Endothelial cell of umbilical vein (primary cell): ENCODE results near the gene PRPF19. TPM values are rescaled to one million over a fixed set of nuclear protein-coding genes. Genes with fewer than 3 reads are reported as not detected.

Source experiments
- BruUV-seq: library from RNA; stranded (reverse); fragments of 400-500 nt; replicated peaks from 2 replicates; lab custom pipeline; 2021; lab: Mats Ljungman, UMichigan
- CTCF ChIA-PET: fragments of 300-600, 350-600 bp; sonication (Branson Sonifier 250); formaldehyde crosslinking; loops from one replicate; lab custom pipeline; 2021; ENCODE audit warnings: antibody characterized with exemption, inconsistent platforms; lab: Charles Lee
- POLR2A ChIA-PET: fragments of 300-600, 350-600 bp; sonication (Branson Sonifier 250); formaldehyde crosslinking; loops from one replicate; lab custom pipeline; 2021; ENCODE audit warnings: antibody characterized with exemption, inconsistent platforms; lab: Charles Lee
- DNase-seq: peaks from one replicate; pipeline ENCODE4 v3.0.0-alpha.2; 2011; ENCODE audit warnings: low read depth, low spot score
- FAIRE-seq: peaks from 2 replicates; lab custom pipeline; 2011; peaks lifted over from hg19 to GRCh38; lab: Jason Lieb, UNC
- H2AFZ ChIP-seq: 2 replicates; pipeline ENCODE4 v1.6.0; 2012; ENCODE audit warnings: low read depth, low read length, control low read depth, inconsistent platforms
- H3K27ac ChIP-seq: 2 replicates; pipeline ENCODE4 v1.5.1; 2011; ENCODE audit warnings: low read depth, mild to moderate bottlenecking, control low read depth, low read length, moderate library complexity; ENCODE audit not compliant: insufficient read depth
- H3K27me3 ChIP-seq, 2 experiments: 2 replicates each; pipeline versions ENCODE4 v1.6.0 to v1.6.1; 2011; ENCODE audit warnings: low read length in 2 of 2, mixed read lengths in 1 of 2; ENCODE audit not compliant: control insufficient read depth in 2 of 2, insufficient read depth in 2 of 2
- H3K36me3 ChIP-seq, 2 experiments: 2 replicates in 1 of 2; 3 replicates in 1 of 2; pipeline ENCODE4 v1.5.1; 2011; ENCODE audit warnings: low read length in 2 of 2, mild to moderate bottlenecking in 1 of 2, moderate library complexity in 1 of 2; ENCODE audit not compliant: control insufficient read depth in 2 of 2, insufficient read depth in 2 of 2; ENCODE audit errors: extremely low read depth in 1 of 2
- H3K4me1 ChIP-seq: 3 replicates; pipeline ENCODE4 v1.5.1; 2011; ENCODE audit warnings: mild to moderate bottlenecking, low read length; ENCODE audit not compliant: control insufficient read depth, insufficient read depth; ENCODE audit errors: extremely low read depth
- H3K4me2 ChIP-seq: 2 replicates; pipeline ENCODE4 v1.6.1; 2011; ENCODE audit warnings: low read length, control low read depth, mixed read lengths; ENCODE audit not compliant: insufficient read depth
- H3K4me3 ChIP-seq, 3 experiments: fragments of 200-600 bp in 1 of 3; sonication (generic), shearing (Covaris generic) in 1 of 3; replicated peaks in 1 of 3; 2 replicates each; pipeline ENCODE4 v1.5.1; 2011 to 2016; ENCODE audit warnings: control low read depth in 3 of 3, low read length in 3 of 3, mild to moderate bottlenecking in 2 of 3, inconsistent platforms in 1 of 3, low read depth in 1 of 3, moderate library complexity in 1 of 3; ENCODE audit not compliant: insufficient read depth in 1 of 3
- H3K79me2 ChIP-seq: 2 replicates; pipeline ENCODE4 v1.6.0; 2012; ENCODE audit warnings: low read length, inconsistent platforms; ENCODE audit not compliant: control insufficient read depth, insufficient read depth
- H3K9ac ChIP-seq: replicated peaks from 2 replicates; pipeline ENCODE3; 2011; ENCODE audit warnings: low read length, control low read depth; ENCODE audit not compliant: insufficient read depth; ENCODE audit errors: extremely low read depth
- H3K9me1 ChIP-seq: replicated peaks from 3 replicates; pipeline ENCODE4 v1.6.0; 2011; ENCODE audit warnings: mild to moderate bottlenecking, low read length; ENCODE audit not compliant: control insufficient read depth, insufficient read depth; ENCODE audit errors: extremely low read depth
- H3K9me3 ChIP-seq: replicated peaks from 2 replicates; pipeline ENCODE4 v1.5.1; 2012; ENCODE audit warnings: low read length, inconsistent platforms; ENCODE audit not compliant: control insufficient read depth, insufficient read depth
- H4K20me1 ChIP-seq: replicated peaks from 2 replicates; pipeline ENCODE3; 2011; ENCODE audit warnings: mild to moderate bottlenecking, low read length; ENCODE audit not compliant: control insufficient read depth, insufficient read depth; ENCODE audit errors: extremely low read depth
- CTCF ChIP-seq, 2 donors: IDR thresholded peaks; 1 replicate in 1 of 2; 2 replicates in 1 of 2; pipeline ENCODE4 v1.5.1; 2011; ENCODE audit warnings: low read length in 2 of 2, mild to moderate bottlenecking in 2 of 2, moderate library complexity in 2 of 2, control low read depth in 1 of 2, inconsistent platforms in 1 of 2, low read depth in 1 of 2; ENCODE audit not compliant: insufficient read depth in 1 of 2; ENCODE audit errors: extremely low read depth in 1 of 2
- EZH2 ChIP-seq: IDR thresholded peaks from 2 replicates; pipeline ENCODE4 v1.6.1; 2012; ENCODE audit warnings: borderline replicate concordance, low read depth, mild to moderate bottlenecking, moderate library complexity, low read length, inconsistent platforms; ENCODE audit not compliant: severe bottlenecking
- FOS ChIP-seq: IDR thresholded peaks from 2 replicates; pipeline ENCODE4 v1.6.1; 2011; ENCODE audit warnings: mild to moderate bottlenecking, low read length, moderate library complexity, borderline replicate concordance; ENCODE audit not compliant: insufficient read depth
- GATA2 ChIP-seq: IDR thresholded peaks from 2 replicates; pipeline ENCODE4 v1.7.0; 2011; ENCODE audit warnings: low read depth, mild to moderate bottlenecking, moderate library complexity, mixed read lengths, low read length; ENCODE audit not compliant: insufficient read length, insufficient read depth
- JUN ChIP-seq: IDR thresholded peaks from 2 replicates; pipeline ENCODE4 v1.6.1; 2011; ENCODE audit warnings: borderline replicate concordance, low read depth; ENCODE audit not compliant: insufficient read length, insufficient read depth
- MAX ChIP-seq: IDR thresholded peaks from 2 replicates; pipeline ENCODE4 v1.6.1; 2011; ENCODE audit not compliant: insufficient read depth, insufficient read length
- MYC ChIP-seq: IDR thresholded peaks from one replicate; pipeline ENCODE4 v1.6.1; 2011; ENCODE audit warnings: mild to moderate bottlenecking, low read depth, low read length
- POLR2A ChIP-seq: IDR thresholded peaks from 2 replicates; pipeline ENCODE4 v1.6.1; 2012; ENCODE audit warnings: low read depth, mild to moderate bottlenecking, control low read depth, low read length
- POLR2AphosphoS5 ChIP-seq: IDR thresholded peaks from 2 replicates; pipeline ENCODE4 v1.6.1; 2012; ENCODE audit warnings: low read depth, mild to moderate bottlenecking, control low read depth, low read length, moderate library complexity; ENCODE audit not compliant: insufficient read depth
- dilution Hi-C: fragments of 300-500 bp; cut with MboI; formaldehyde crosslinking; loops from one replicate; pipeline ENCODE4 v1.15.0; 2019; ENCODE audit warnings: low sequenced_read_pairs; ENCODE audit not compliant: extremely low pct_ligation_motif_present
- intact Hi-C: fragments of 100-400 bp; cut with micrococcal nuclease; formaldehyde crosslinking; loops from one replicate; pipeline ENCODE4 v1.10.0; 2022
- polyA plus RNA-seq, 4 experiments: library from polyadenylated mRNA; depleted of rRNA in 3 of 4; stranded (reverse) in 3 of 4; unstranded in 1 of 4; fragments of >200 nt; gene quantifications; 2 replicates each; pipeline versions ENCODE4 v1.2.1 to v1.2.3, GENCODE V29; 2011 to 2012; ENCODE audit warnings: missing spikeins in 1 of 4
- total RNA-seq: library from RNA; stranded (reverse); gene quantifications from 2 replicates; pipeline ENCODE4 v1.2.3, GENCODE V29; 2021

The PRPF19 gene
- total and polyA plus RNA-seq, 2 donors (not counting 3 experiments of a cell fraction or from before 2014, with no cell fraction given) = 97.1 to 126 TPM

DNA sequence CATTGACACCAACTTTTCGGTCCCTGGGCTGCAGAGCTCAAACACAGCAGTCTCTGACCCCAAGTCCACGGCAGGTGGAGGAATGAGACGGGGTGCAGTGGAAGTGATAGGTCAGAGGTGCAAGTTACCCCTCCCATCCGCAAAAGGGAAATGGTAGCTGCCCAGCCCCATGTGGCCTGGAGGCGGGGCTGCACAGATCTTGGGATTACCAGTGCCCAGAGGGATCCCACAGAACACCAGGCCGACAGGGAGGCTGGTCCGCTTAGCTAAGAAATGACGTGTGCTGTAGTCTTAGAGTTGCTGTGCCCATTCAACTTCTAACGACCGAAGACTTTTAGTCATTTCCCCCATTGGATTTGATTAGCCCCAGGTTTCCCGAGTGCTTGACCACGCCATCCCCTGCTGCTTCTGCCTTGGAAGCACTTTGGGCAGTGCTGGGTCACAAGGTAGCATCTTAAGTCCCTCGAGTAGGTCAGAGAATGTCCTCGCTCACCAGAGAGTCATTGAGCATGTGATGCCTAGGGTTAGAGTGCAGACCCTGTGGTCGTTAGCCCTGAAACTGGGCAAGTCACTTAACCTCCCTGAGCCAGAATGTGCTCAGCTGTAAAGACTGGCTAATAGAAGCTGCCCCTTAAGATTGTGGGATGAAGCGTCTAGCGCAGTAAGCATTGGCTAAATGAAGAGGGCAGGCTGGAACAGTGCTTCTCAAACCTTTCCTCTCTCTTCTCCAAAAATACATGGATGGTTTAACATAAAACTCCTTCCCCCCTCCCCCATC, 54.9 kb downstream of the PRPF19 start:
- no peak for FAIRE-seq
- ChIA-PET CTCF (interaction anchor here (0.8 to 1.7 kb wide), 2 partner anchors 20 to 37 kb away, joined by 3 to 7 read pairs; no protein-coding TSS in a partner anchor), POLR2A (no interaction called here)
- TF ChIP-seq FOS = no peak
- TF ChIP-seq MYC = no peak
- TF ChIP-seq GATA2 = no peak
- no peak for TF ChIP-seq MAX
- no peak for TF ChIP-seq JUN
- no peak for TF ChIP-seq EZH2
- TF ChIP-seq CTCF (IDR thresholded peaks at IDR 0.05; ENCODE audit: extremely low read depth in 1 of 2, insufficient read depth in 1 of 2, low read depth in 1 of 2, low read length in 2 of 2) = no peak
- no peak for TF ChIP-seq POLR2AphosphoS5
- TF ChIP-seq POLR2A = no peak
- Histone ChIP-seq H3K4me2 (no peak overlapping the region), H2AFZ (no peak overlapping the region), H3K79me2 (peaks cover 6% of the 10 kb centered on the region), H3K27me3 (no peaks in the 10 kb centered on the region), H3K4me1 (no peaks in the 10 kb centered on the region), H4K20me1 (no peaks in the 10 kb centered on the region), H3K9ac (no peak overlapping the region), H3K4me3 (no peak overlapping the region), H3K9me1 (no peaks in the 10 kb centered on the region), H3K36me3 (peaks cover 0 to 24% of the 10 kb centered on the region in 2 experiments), H3K27ac (no peak overlapping the region), H3K9me3 (no peaks in the 10 kb centered on the region)
- dilution Hi-C loops = no loop called here
- no peak for DNase-seq
- BruUV-seq = no TSS peak
- intact Hi-C loops = no loop called here
